ENCODE measurements around the gene COMMD4. TPM values are rescaled to one million over a fixed set of nuclear protein-coding genes. Genes with fewer than 3 reads are reported as not detected.

The COMMD4 gene
- total RNA-seq, 1 donor from 2014 or later, result 51.8 TPM

- no peak overlapping the region for H3K4me3 Mint-ChIP-seq
- ChIA-PET CTCF (interaction anchor here (1.1 kb wide), 1 partner anchor 13 kb away, joined by 5 read pairs; no protein-coding TSS in a partner anchor), POLR2A (interaction anchor here (0.6 to 1.9 kb wide), 3 partner anchors 14 to 353 kb away, joined by 3 to 10 read pairs (median 5); partner anchors contain the start of genes MAN2C1 and SIN3A)
- DNase-seq (no peak), ATAC-seq (ENCODE audit: low read depth) (no peak)
- H3K27me3 Mint-ChIP-seq, result peaks cover 1% of the 10 kb centered on the region
- TF ChIP-seq, protein P1, sequence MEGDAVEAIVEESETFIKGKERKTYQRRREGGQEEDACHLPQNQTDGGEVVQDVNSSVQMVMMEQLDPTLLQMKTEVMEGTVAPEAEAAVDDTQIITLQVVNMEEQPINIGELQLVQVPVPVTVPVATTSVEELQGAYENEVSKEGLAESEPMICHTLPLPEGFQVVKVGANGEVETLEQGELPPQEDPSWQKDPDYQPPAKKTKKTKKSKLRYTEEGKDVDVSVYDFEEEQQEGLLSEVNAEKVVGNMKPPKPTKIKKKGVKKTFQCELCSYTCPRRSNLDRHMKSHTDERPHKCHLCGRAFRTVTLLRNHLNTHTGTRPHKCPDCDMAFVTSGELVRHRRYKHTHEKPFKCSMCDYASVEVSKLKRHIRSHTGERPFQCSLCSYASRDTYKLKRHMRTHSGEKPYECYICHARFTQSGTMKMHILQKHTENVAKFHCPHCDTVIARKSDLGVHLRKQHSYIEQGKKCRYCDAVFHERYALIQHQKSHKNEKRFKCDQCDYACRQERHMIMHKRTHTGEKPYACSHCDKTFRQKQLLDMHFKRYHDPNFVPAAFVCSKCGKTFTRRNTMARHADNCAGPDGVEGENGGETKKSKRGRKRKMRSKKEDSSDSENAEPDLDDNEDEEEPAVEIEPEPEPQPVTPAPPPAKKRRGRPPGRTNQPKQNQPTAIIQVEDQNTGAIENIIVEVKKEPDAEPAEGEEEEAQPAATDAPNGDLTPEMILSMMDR (IDR thresholded peaks at IDR 0.05), result no peak
- peaks cover 27% of the 10 kb centered on the region for H3K36me3 Mint-ChIP-seq (ENCODE audit: low read depth)
- H3K4me1 Mint-ChIP-seq, result peaks cover 20% of the 10 kb centered on the region
- no peak overlapping the region for H3K27ac Mint-ChIP-seq
- intact Hi-C loops (cut with micrococcal nuclease), result no loop called here
- H3K9me3 Mint-ChIP-seq, result peaks cover 7% of the 10 kb centered on the region
These were observed 18.6 kb downstream of the COMMD4 start for GRCh38 chr15:75354454-75354853.

- ATAC-seq (ENCODE audit: low read depth) (no peak), DNase-seq (no peak)
- ChIA-PET CTCF (no interaction called here), POLR2A (interaction anchor here (0.9 to 1.9 kb wide), 2 partner anchors 13 to 96 kb away, joined by 3 to 10 read pairs; partner anchors contain the start of genes MAN2C1 and SIN3A)
- Mint-ChIP-seq H3K4me1 (peaks cover 11% of the 10 kb centered on the region), H3K27ac (no peak overlapping the region), H3K4me3 (no peak overlapping the region), H3K27me3 (no peaks in the 10 kb centered on the region), H3K9me3 (no peaks in the 10 kb centered on the region), H3K36me3 (ENCODE audit: low read depth) (peaks cover 25% of the 10 kb centered on the region)
- intact Hi-C loops (cut with micrococcal nuclease), result no loop called here
- TF ChIP-seq, protein P1 (IDR thresholded peaks at IDR 0.05), result no peak
These were observed 19.5 kb downstream of the COMMD4 start for GRCh38 chr15:75355369-75355768.

DNA sequence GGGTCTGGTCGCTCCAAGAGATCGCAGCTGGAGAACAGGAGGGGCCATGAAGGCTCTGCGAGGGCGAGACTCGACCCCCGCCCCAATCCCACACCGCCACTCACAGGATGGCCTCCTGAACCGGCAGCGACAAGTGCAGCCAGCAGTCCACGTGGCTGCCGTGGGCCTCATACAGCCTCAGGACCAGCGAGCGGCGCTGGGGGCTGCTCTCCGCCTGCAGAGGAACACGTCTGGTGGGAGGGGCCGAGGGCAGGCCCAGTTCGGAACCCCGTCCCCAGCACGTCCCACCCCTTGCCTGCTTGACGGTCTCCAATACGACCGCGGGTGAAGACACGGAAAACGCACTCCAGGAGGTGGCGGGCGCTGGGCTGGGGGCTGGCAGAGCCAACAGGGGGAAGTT is 20.1 kb downstream of the COMMD4 start:
- ChIA-PET POLR2A (no interaction called here), CTCF (no interaction called here)
- Mint-ChIP-seq H3K27ac (no peak overlapping the region), H3K36me3 (ENCODE audit: low read depth) (peaks cover 28% of the 10 kb centered on the region), H3K4me3 (no peak overlapping the region), H3K27me3 (no peaks in the 10 kb centered on the region), H3K9me3 (no peaks in the 10 kb centered on the region), H3K4me1 (peaks cover 4% of the 10 kb centered on the region)
- ATAC-seq (ENCODE audit: low read depth), result no peak
- no peak for DNase-seq
- TF ChIP-seq, protein P1 (IDR thresholded peaks at IDR 0.05), result no peak
- intact Hi-C loops (cut with micrococcal nuclease), result no loop called here

GRCh38 chr15:75356517-75356916 is 20.7 kb downstream of the COMMD4 start:
- Mint-ChIP-seq H3K4me3 (no peak overlapping the region), H3K27me3 (no peaks in the 10 kb centered on the region), H3K27ac (no peak overlapping the region), H3K9me3 (no peaks in the 10 kb centered on the region), H3K4me1 (no peaks in the 10 kb centered on the region), H3K36me3 (ENCODE audit: low read depth) (peaks cover 31% of the 10 kb centered on the region)
- DNase-seq (no peak), ATAC-seq (ENCODE audit: low read depth) (no peak)
- ChIA-PET POLR2A (no interaction called here), CTCF (no interaction called here)
- TF ChIP-seq, protein P1 (IDR thresholded peaks at IDR 0.05), result no peak
- intact Hi-C loops (cut with micrococcal nuclease), result no loop called here

DNA sequence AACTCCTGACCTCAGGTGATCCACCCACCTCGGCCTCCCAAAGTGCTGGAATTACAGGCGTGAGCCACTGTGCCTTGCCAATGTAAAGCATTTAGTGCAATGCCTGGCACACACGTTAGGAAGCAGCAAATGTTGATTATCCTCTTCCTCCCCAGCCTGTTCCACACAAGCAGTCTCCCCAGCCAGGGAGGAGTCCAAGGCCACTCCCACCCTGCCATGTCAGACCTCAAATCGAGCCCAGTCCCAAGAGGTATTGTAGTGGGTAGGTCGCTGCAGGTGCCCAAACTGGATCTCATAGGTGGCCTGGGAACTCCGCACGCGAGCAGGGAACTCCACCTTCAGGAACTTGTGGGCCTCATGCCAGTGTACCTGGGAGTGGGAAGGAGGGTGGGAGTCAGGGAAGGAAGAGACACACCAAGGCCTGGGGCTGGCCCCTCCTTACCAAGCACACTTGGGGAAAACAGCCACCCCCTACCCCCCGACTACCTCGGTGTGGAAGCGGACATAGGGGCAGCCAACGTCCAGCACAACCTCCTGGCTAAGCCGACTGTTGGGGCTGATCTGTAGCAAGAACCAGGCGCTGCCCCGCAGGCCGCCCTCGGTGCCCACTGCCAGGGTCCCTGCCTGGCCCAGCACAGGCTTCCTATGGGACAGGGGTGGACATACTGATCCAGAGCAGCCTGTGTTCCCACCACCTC is 22.3 kb downstream of the COMMD4 start:
- no peak for ATAC-seq (ENCODE audit: low read depth)
- H3K4me3 Mint-ChIP-seq, result no peak overlapping the region
- ChIA-PET CTCF (no interaction called here), POLR2A (no interaction called here)
- no peak overlapping the region for H3K27ac Mint-ChIP-seq
- H3K27me3 Mint-ChIP-seq, result no peaks in the 10 kb centered on the region
- TF ChIP-seq, protein P1 (IDR thresholded peaks at IDR 0.05), result no peak
- intact Hi-C loops (cut with micrococcal nuclease), result no loop called here
- H3K36me3 Mint-ChIP-seq (ENCODE audit: low read depth), result peaks cover 34% of the 10 kb centered on the region
- no peaks in the 10 kb centered on the region for H3K4me1 Mint-ChIP-seq
- DNase-seq, result no peak
- no peaks in the 10 kb centered on the region for H3K9me3 Mint-ChIP-seq
